Activated CD8-positive, alpha-beta memory T cell treated with anti-CD3 and anti-CD28 coated beads, Interleukin-2, amount 50 U/mL, for 4 hours (primary cell): ENCODE results near the gene PPFIBP1.
"Not testable (repeated sequence)": the region's sequence is repeated elsewhere in the genome, so short reads cannot be mapped to it uniquely, and the experiment has no call there.

Experiments used
- DNase-seq: peaks from one replicate; pipeline ENCODE4 v3.0.0-alpha.2; 2020

The PPFIBP1 gene

GRCh38 chr12:27571463-27571862 is 47.5 kb downstream of the PPFIBP1 start:
- DNase-seq, result no peak

GRCh38 chr12:27572486-27573255 is 48.7 kb downstream of the PPFIBP1 start:
- no peak for DNase-seq

- no peak for DNase-seq
Observed at GRCh38 chr12:27573972-27574371, 50.0 kb downstream of the PPFIBP1 start.

- no peak for DNase-seq
Observed at GRCh38 chr12:27575090-27575761, 51.2 kb downstream of the PPFIBP1 start.

GRCh38 chr12:27575762-27576118 is 51.7 kb downstream of the PPFIBP1 start:
- no peak for DNase-seq

- DNase-seq, result no peak
Observed at GRCh38 chr12:27576667-27577347, 52.8 kb downstream of the PPFIBP1 start.

- no peak for DNase-seq
Observed at GRCh38 chr12:27577688-27578087, 53.7 kb downstream of the PPFIBP1 start.

GRCh38 chr12:27578689-27579372 is 54.8 kb downstream of the PPFIBP1 start:
- DNase-seq, result no peak

- no peak for DNase-seq
Observed at GRCh38 chr12:27580561-27581330, 56.7 kb downstream of the PPFIBP1 start.

GRCh38 chr12:27581331-27581671 is 57.3 kb downstream of the PPFIBP1 start:
- DNase-seq, result not testable (repeated sequence)

GRCh38 chr12:27581833-27582232 is 57.8 kb downstream of the PPFIBP1 start:
- not testable (repeated sequence) for DNase-seq

- not testable (repeated sequence) for DNase-seq
Observed at GRCh38 chr12:27582445-27582844, 58.4 kb downstream of the PPFIBP1 start.

GRCh38 chr12:27583057-27583797 is 59.2 kb downstream of the PPFIBP1 start:
- DNase-seq, result no peak

- no peak for DNase-seq
Observed at GRCh38 chr12:27583981-27584380, 60.0 kb downstream of the PPFIBP1 start.

- no peak for DNase-seq
Observed at GRCh38 chr12:27585739-27586265, 61.8 kb downstream of the PPFIBP1 start.

GRCh38 chr12:27588075-27588730 is 64.2 kb downstream of the PPFIBP1 start:
- DNase-seq, result not testable (repeated sequence)

GRCh38 chr12:27588776-27589175 is 64.8 kb downstream of the PPFIBP1 start:
- no peak for DNase-seq

- no peak for DNase-seq
Observed at GRCh38 chr12:27589419-27589818, 65.4 kb downstream of the PPFIBP1 start.

GRCh38 chr12:27591698-27592097 is 67.7 kb downstream of the PPFIBP1 start:
- DNase-seq, result not testable (repeated sequence)

- no peak for DNase-seq
Observed at GRCh38 chr12:27592548-27592947, 68.5 kb downstream of the PPFIBP1 start.

GRCh38 chr12:27593266-27593665 is 69.3 kb downstream of the PPFIBP1 start:
- DNase-seq, result no peak
